ENCODE measurements around the gene KCNMA1.

DNA sequence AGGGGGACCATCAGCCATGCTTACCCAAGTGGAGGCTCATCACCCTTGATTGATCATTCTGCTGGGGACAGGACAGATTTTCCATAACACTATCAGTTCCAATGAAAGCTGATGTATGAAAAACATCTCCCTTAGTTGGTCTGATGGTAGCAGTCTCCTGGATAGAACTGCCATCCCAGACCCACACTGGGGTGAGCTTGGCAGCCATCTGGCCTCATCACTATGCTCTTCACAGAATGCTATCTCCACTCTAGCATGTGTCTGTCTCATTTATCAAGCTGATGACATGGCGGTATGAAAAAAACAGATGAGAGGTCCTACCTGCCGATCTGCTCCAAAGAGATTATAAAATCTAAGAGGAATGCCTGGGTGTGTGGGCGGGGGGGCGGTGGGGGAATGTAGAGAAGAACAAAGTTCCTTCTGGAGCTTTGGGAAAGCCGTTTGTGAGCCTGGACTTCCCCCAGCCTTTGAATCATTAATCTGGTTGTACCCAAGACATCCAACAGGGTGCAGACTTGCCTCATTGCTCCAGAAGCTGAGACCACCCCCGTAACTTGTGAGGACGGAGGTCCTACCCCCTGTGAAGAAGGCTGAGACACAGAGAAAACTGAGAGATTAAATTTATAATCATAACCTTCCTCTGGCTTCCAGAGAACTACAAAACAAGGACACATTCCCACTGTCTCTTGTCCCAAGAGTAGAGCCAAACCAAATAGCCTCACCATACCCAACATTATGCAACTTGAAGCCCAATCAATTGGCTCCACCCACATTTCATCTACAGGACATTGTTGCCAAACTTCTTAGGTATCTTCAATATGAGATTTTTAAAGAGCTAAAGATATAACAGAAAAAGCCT, 340.8 kb downstream of the KCNMA1 start:
- TF ChIP-seq TCF7L2 (IDR thresholded peaks at IDR 0.05; ENCODE audit: borderline replicate concordance, extremely low read depth, insufficient read depth, insufficient read length) (no peak), ELF1 (IDR thresholded peaks at IDR 0.05; ENCODE audit: borderline replicate concordance, low read depth) (no peak), POLR2AphosphoS5 (IDR thresholded peaks at IDR 0.05; ENCODE audit: low read depth, low read length) (no peak)
- TF ChIP-seq, protein P1, sequence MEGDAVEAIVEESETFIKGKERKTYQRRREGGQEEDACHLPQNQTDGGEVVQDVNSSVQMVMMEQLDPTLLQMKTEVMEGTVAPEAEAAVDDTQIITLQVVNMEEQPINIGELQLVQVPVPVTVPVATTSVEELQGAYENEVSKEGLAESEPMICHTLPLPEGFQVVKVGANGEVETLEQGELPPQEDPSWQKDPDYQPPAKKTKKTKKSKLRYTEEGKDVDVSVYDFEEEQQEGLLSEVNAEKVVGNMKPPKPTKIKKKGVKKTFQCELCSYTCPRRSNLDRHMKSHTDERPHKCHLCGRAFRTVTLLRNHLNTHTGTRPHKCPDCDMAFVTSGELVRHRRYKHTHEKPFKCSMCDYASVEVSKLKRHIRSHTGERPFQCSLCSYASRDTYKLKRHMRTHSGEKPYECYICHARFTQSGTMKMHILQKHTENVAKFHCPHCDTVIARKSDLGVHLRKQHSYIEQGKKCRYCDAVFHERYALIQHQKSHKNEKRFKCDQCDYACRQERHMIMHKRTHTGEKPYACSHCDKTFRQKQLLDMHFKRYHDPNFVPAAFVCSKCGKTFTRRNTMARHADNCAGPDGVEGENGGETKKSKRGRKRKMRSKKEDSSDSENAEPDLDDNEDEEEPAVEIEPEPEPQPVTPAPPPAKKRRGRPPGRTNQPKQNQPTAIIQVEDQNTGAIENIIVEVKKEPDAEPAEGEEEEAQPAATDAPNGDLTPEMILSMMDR (IDR thresholded peaks at IDR 0.05 in 2 of 3, conservative IDR thresholded peaks at IDR 0.05 in 1 of 3; ENCODE audit: borderline replicate concordance in 1 of 3, insufficient read depth in 1 of 3, low read depth in 2 of 3, low read length in 2 of 3): peak in 2 of 3 experiments; percentile 13 to 34; a peak in 2 of 6 replicates

Data from HCT116 (cell line).